Heart right ventricle (tissue), 16 donors: ENCODE measurements around the gene ANXA9. TPM values are rescaled to one million over a fixed set of nuclear protein-coding genes. Genes with fewer than 3 reads are reported as not detected.

Experiments used
- ATAC-seq, 8 donors: fragments of 200-7000 bp; cut with Tn5 transposase; one replicate each; pipeline ENCODE4 v1.9.1; 2020; ENCODE audit warnings: mild to moderate bottlenecking in 8 of 8, moderate library complexity in 8 of 8, moderate number of reproducible peaks in 1 of 8
- DNase-seq, 2 donors: peaks; one replicate each; pipeline ENCODE4 v3.0.0-alpha.2; 2020
- H3K27ac ChIP-seq, 10 donors: fragments of 200-600 bp; sonication (generic) in 2 of 10; one replicate each; pipeline versions ENCODE4 v1.5.0 to v1.8.0; 2020 to 2022; ENCODE audit warnings: mild to moderate bottlenecking in 3 of 10
- H3K27me3 ChIP-seq, 7 donors: fragments of 200-600 bp; one replicate each; pipeline ENCODE4 v1.8.0; 2021 to 2022; ENCODE audit warnings: mild to moderate bottlenecking in 2 of 7
- H3K36me3 ChIP-seq, 9 donors: fragments of 200-600 bp; sonication (generic) in 1 of 9; one replicate each; pipeline versions ENCODE4 v1.5.0 to v1.8.0; 2020 to 2022; ENCODE audit warnings: mild to moderate bottlenecking in 2 of 9
- H3K4me1 ChIP-seq, 9 donors: fragments of 200-600 bp; sonication (generic) in 1 of 9; one replicate each; pipeline versions ENCODE4 v1.5.0 to v1.8.0; 2020 to 2022; ENCODE audit warnings: mild to moderate bottlenecking in 4 of 9
- H3K4me3 ChIP-seq, 10 donors: fragments of 200-600 bp; sonication (generic) in 2 of 10; one replicate each; pipeline versions ENCODE4 v1.5.0 to v1.8.0; 2020 to 2022; ENCODE audit warnings: mild to moderate bottlenecking in 7 of 10, moderate library complexity in 2 of 10
- H3K9me3 ChIP-seq, 11 donors: fragments of 200-600 bp in 10 of 11; sonication (generic) in 2 of 11; one replicate each; pipeline versions ENCODE4 v1.5.0 to v1.8.0; 2013 to 2022; ENCODE audit warnings: mild to moderate bottlenecking in 2 of 11, control low read depth in 1 of 11, moderate library complexity in 1 of 11
- CTCF ChIP-seq, 9 donors: fragments of 200-600 bp; sonication (generic) in 2 of 9; IDR thresholded peaks; one replicate each; pipeline versions ENCODE4 v1.5.0 to v1.8.0; 2021 to 2022; ENCODE audit warnings: antibody characterized with exemption in 9 of 9, mild to moderate bottlenecking in 5 of 9, moderate library complexity in 1 of 9
- WGBS, 2 donors: extraction: QIAGEN DNeasy Blood & Tissue Kit; methylation state at CpG; one replicate each; pipeline ENCODE4 v1.1.7; 2013; ENCODE audit warnings: inconsistent platforms in 1 of 2; 5-methylcytosine and 5-hydroxymethylcytosine counted together
- intact Hi-C, 10 donors: fragments of 100-400 bp; cut with DNase I; formaldehyde crosslinking; loops; one replicate each; pipeline versions ENCODE4 v1.11.1 to v1.14.2; 2022
- polyA plus RNA-seq, 2 donors: library from polyadenylated mRNA; stranded (reverse); fragments of 200-250 nt; gene quantifications; one replicate each; pipeline ENCODE4 v1.2.3, GENCODE V29; 2013
- total RNA-seq, 10 donors: library from RNA; stranded (reverse); fragmentation: NEBNext Ultra II Directional in 3 of 10; extraction: Animal tissue kit (Norgen Biotek cat#: 25700) in 3 of 10; gene quantifications; one replicate each; pipeline versions ENCODE4 v1.2.1 to v1.2.4, GENCODE V29; 2021 to 2023
- donor health status: Arrhythmogenic right ventricular cardiomyopathy.
- donor health status: ischemic (EF 13 %, LVEDD 7.1; RV severe dilation, severe dysfunction).
- donor health status: healthy with polysubstance abuse.
- donor health status: DM: no; HTN: yes; CAD: no.
- donor health status: DM: no; HTN: no; CAD: no.
- donor health status: ischemic (EF 25% LVEDD 6.9; RV normal size, moderate dysfunction).
- donor health status: ischemic (EF 25% LVEDD 5.7; RV mildly dilated, moderate dysfunction).
- donor health status: healthy.
- donor health status: DM: yes; HTN: yes; CAD: no.
- donor health status: Ischemic cardiomyopathy.
- donor health status: ischemic (EF 35%, LVEDD 5.7; RV mildly dilated, moderate dysfunction).
- donor health status: nonischemic (EF 11% LVEDD 7.7; RV severe dilation, severe dysfunction).
- donor health status: DM: yes; HTN: yes; CAD: no.
- donor health status: PGD.
- donor health status: ischemic (EF 29% LVEDD 5.4; RV normal size, mild dysfunction).
- donor health status: nonischemic (EF 23%, LVEDD 6.1; RV moderate dilation, normal function).

The ANXA9 gene
- total and polyA plus RNA-seq, 12 donors, result 0.06 to 0.36 (median 0.17) TPM; not detected in 6

GRCh38 chr1:151039521-151039920, 57.4 kb downstream of the ANXA9 start:
- H3K9me3 ChIP-seq, result no peaks in the 10 kb centered on the region
- intact Hi-C loops, result no loop called here
- TF ChIP-seq CTCF (IDR thresholded peaks at IDR 0.05), result no peak
- H3K4me3 ChIP-seq, result no peak overlapping the region
- H3K27ac ChIP-seq, result no peak overlapping the region
- no peak for DNase-seq
- no peak for ATAC-seq
- WGBS, 2 donors, result 61% methylated on average over 3 of the region's 3 CpGs
- H3K36me3 ChIP-seq, result peaks cover 0 to 33% (median 10%) of the 10 kb centered on the region in 9 donors
- no peaks in the 10 kb centered on the region for H3K27me3 ChIP-seq
- H3K4me1 ChIP-seq, result peaks cover 0 to 14% (median 3%) of the 10 kb centered on the region in 9 donors

GRCh38 chr1:151043163-151043562, 61.1 kb downstream of the ANXA9 start:
- Histone ChIP-seq H3K36me3 (peaks cover 0 to 22% (median 0%) of the 10 kb centered on the region in 9 donors), H3K27ac (no peak overlapping the region), H3K4me1 (peaks cover 0 to 12% (median 4%) of the 10 kb centered on the region in 9 donors), H3K9me3 (no peaks in the 10 kb centered on the region), H3K4me3 (no peak overlapping the region), H3K27me3 (no peaks in the 10 kb centered on the region)
- 93 to 97% methylated on average over 1 of the region's 1 CpG for WGBS, 2 donors
- ATAC-seq (no peak), DNase-seq (no peak)
- intact Hi-C loops, result no loop called here
- no peak for TF ChIP-seq CTCF (IDR thresholded peaks at IDR 0.05)

Other genes with a start within 250 kb of the ANXA9 start
- gene CTSS, start 216.5 kb upstream of the ANXA9 start, total RNA-seq, result 100 to 1,000 TPM in 1 of 10 donors, 10 to 100 TPM in 9; 11.9 to 201 (median 18.2) TPM
- gene CTSS, start 216.5 kb upstream of the ANXA9 start, polyA plus RNA-seq, result 1 to 10 TPM; 6.5 to 8.7 TPM
- gene CTSK, start 174.0 kb upstream of the ANXA9 start, total RNA-seq, result 10 to 100 TPM in 1 of 10 donors, 1 to 10 TPM in 9; 2.1 to 10.1 (median 6.6) TPM
- gene CTSK, start 174.0 kb upstream of the ANXA9 start, polyA plus RNA-seq, result 1 to 10 TPM; 2.6 to 4.9 TPM
- gene ARNT, start 105.7 kb upstream of the ANXA9 start, total RNA-seq, result 10 to 100 TPM; 30.4 to 38.3 (median 33.3) TPM
- gene ARNT, start 105.7 kb upstream of the ANXA9 start, polyA plus RNA-seq, result 10 to 100 TPM; 10.4 to 16.3 TPM
- gene CTXND2, start 95.2 kb upstream of the ANXA9 start, total RNA-seq, result not detected
- gene CTXND2, start 95.2 kb upstream of the ANXA9 start, polyA plus RNA-seq, result not detected
- gene SETDB1, start 55.9 kb upstream of the ANXA9 start, total RNA-seq, result 10 to 100 TPM; 14.5 to 23.8 (median 17.6) TPM
- 10 to 100 TPM in 1 of 2 donors, 1 to 10 TPM in 1; 9.1 to 20.9 TPM for gene SETDB1, start 55.9 kb upstream of the ANXA9 start, polyA plus RNA-seq
- gene CERS2, start 7.5 kb upstream of the ANXA9 start, total RNA-seq, result 10 to 100 TPM; 56.5 to 99.4 (median 73.5) TPM
- gene CERS2, start 7.5 kb upstream of the ANXA9 start, polyA plus RNA-seq, result 100 to 1,000 TPM in 1 of 2 donors, 10 to 100 TPM in 1; 79.2 to 104 TPM
- gene MINDY1, start 24.6 kb downstream of the ANXA9 start, total RNA-seq, result 10 to 100 TPM; 40.7 to 70.6 (median 55.7) TPM
- gene MINDY1, start 24.6 kb downstream of the ANXA9 start, polyA plus RNA-seq, result 10 to 100 TPM in 1 of 2 donors, 1 to 10 TPM in 1; 9.8 to 18.7 TPM
- gene PRUNE1, start 26.2 kb downstream of the ANXA9 start, total RNA-seq, result 10 to 100 TPM; 37.5 to 50.1 (median 46.0) TPM
- 10 to 100 TPM; 11.5 to 24.4 TPM for gene PRUNE1, start 26.2 kb downstream of the ANXA9 start, polyA plus RNA-seq
- under 1 TPM; 0.21 to 0.78 (median 0.32) TPM for gene BNIPL, start 54.3 kb downstream of the ANXA9 start, total RNA-seq
- 1 to 10 TPM in 1 of 2 donors, under 1 TPM in 1; 0.06 to 1.8 TPM for gene BNIPL, start 54.3 kb downstream of the ANXA9 start, polyA plus RNA-seq
- 10 to 100 TPM in 3 of 10 donors, 1 to 10 TPM in 7; 5.4 to 12.6 (median 8.0) TPM for gene C1orf56, start 65.5 kb downstream of the ANXA9 start, total RNA-seq
- gene C1orf56, start 65.5 kb downstream of the ANXA9 start, polyA plus RNA-seq, result 1 to 10 TPM; 5.2 to 5.8 TPM
- gene CDC42SE1, start 77.3 kb downstream of the ANXA9 start, total RNA-seq, result 10 to 100 TPM; 26.1 to 45.6 (median 30.5) TPM
- gene CDC42SE1, start 77.3 kb downstream of the ANXA9 start, polyA plus RNA-seq, result 10 to 100 TPM; 28.6 to 34.1 TPM
- 10 to 100 TPM in 7 of 10 donors, 1 to 10 TPM in 3; 1.4 to 57.8 (median 28.1) TPM for gene MLLT11, start 78.1 kb downstream of the ANXA9 start, total RNA-seq
- gene MLLT11, start 78.1 kb downstream of the ANXA9 start, polyA plus RNA-seq, result 10 to 100 TPM in 1 of 2 donors, 1 to 10 TPM in 1; 4.9 to 11.3 TPM
- 10 to 100 TPM in 9 of 10 donors, 1 to 10 TPM in 1; 9.1 to 14.4 (median 10.6) TPM for gene GABPB2, start 88.5 kb downstream of the ANXA9 start, total RNA-seq
- 10 to 100 TPM in 1 of 2 donors, 1 to 10 TPM in 1; 3.4 to 11.4 TPM for gene GABPB2, start 88.5 kb downstream of the ANXA9 start, polyA plus RNA-seq
- 10 to 100 TPM; 23.2 to 68.1 (median 54.9) TPM for gene SEMA6C, start 164.3 kb downstream of the ANXA9 start, total RNA-seq
- gene SEMA6C, start 164.3 kb downstream of the ANXA9 start, polyA plus RNA-seq, result 100 to 1,000 TPM in 1 of 2 donors, 10 to 100 TPM in 1; 15.7 to 141 TPM
- gene TNFAIP8L2, start 174.4 kb downstream of the ANXA9 start, total RNA-seq, result 1 to 10 TPM in 4 of 10 donors, under 1 TPM in 5, not detected in 1; 0.35 to 5.8 (median 0.71) TPM
- 1 to 10 TPM; 2.4 to 4.0 TPM for gene TNFAIP8L2, start 174.4 kb downstream of the ANXA9 start, polyA plus RNA-seq
- gene LYSMD1, start 183.6 kb downstream of the ANXA9 start, total RNA-seq, result 10 to 100 TPM; 11.4 to 16.5 (median 13.3) TPM
- 1 to 10 TPM; 5.7 to 8.5 TPM for gene LYSMD1, start 183.6 kb downstream of the ANXA9 start, polyA plus RNA-seq
- 10 to 100 TPM; 12.9 to 26.6 (median 18.3) TPM for gene SCNM1, start 183.9 kb downstream of the ANXA9 start, total RNA-seq
- gene SCNM1, start 183.9 kb downstream of the ANXA9 start, polyA plus RNA-seq, result 10 to 100 TPM; 52.3 to 57.6 TPM
- under 1 TPM in 2 of 10 donors, not detected in 8; 0.46 to 0.74 TPM for gene TMOD4, start 193.7 kb downstream of the ANXA9 start, total RNA-seq
- gene TMOD4, start 193.7 kb downstream of the ANXA9 start, polyA plus RNA-seq, result under 1 TPM; 0.06 to 0.88 TPM
- gene VPS72, start 207.9 kb downstream of the ANXA9 start, total RNA-seq, result 10 to 100 TPM; 29.6 to 47.2 (median 39.6) TPM
- 10 to 100 TPM; 24.8 to 33.4 TPM for gene VPS72, start 207.9 kb downstream of the ANXA9 start, polyA plus RNA-seq
- gene PIP5K1A, start 216.3 kb downstream of the ANXA9 start, total RNA-seq, result 10 to 100 TPM; 32.4 to 48.0 (median 39.2) TPM
- gene PIP5K1A, start 216.3 kb downstream of the ANXA9 start, polyA plus RNA-seq, result 10 to 100 TPM; 11.5 to 32.2 TPM